Measurements from ENCODE around the gene COL4A1. TPM values are rescaled to one million over a fixed set of nuclear protein-coding genes. Genes with fewer than 3 reads are reported as not detected.

The COL4A1 gene
- total RNA-seq, 2 experiments from 2014 or later: not detected

DNA sequence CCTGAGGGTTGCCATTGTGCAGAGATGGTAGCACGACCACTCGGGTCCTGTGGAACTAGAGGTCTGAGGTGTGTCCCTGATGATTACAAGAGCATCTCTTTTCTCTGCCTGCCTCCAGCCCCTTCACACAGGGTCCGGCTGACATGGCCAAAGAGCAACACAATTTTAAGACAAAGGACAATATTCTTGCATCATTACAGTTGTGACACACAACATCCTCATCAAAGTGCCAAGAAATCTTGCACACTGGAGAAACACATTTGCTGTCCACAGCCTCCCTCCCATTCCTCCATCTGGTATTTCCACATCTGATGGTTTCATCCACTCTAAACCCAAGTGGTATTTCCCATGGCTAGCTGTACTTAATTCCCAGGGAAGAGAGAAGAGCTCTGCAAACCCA, 12.8 kb downstream of the COL4A1 start:
- Mint-ChIP-seq H3K36me3 (no peaks in the 10 kb centered on the region), H3K4me1 (peaks cover 4% of the 10 kb centered on the region), H3K4me3 (no peak overlapping the region), H3K27me3 (peaks cover 33% of the 10 kb centered on the region), H3K9me3 (peaks cover 2% of the 10 kb centered on the region), H3K27ac (no peak overlapping the region)
- POLR2A ChIA-PET: no interaction called here
- ATAC-seq (ENCODE audit: low read depth): no peak
- DNase-seq: no peak

DNA sequence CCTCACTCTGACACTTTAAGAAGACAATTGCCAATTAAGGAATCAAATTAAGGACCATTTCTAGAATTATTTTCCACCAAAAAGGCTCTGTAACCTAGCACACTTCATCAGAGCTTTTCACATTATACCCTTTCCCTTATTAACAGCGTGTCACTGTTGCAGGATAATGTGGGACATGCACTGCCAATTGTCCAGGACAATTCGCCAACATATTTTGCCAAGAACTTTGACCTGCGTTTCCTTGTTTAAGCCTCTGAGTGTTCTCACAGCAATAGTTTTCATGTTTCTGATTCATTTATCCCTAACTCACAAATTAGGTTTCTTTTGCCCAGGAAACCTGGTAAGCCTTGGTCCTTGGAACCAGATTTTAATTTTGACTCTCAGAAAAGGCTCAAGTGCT, 13.3 kb downstream of the COL4A1 start:
- H3K27me3 Mint-ChIP-seq: peaks cover 30% of the 10 kb centered on the region
- DNase-seq (no peak), ATAC-seq (ENCODE audit: low read depth) (no peak)
- POLR2A ChIA-PET: no interaction called here
- no peaks in the 10 kb centered on the region for H3K36me3 Mint-ChIP-seq
- H3K27ac Mint-ChIP-seq: no peak overlapping the region
- peaks cover 2% of the 10 kb centered on the region for H3K9me3 Mint-ChIP-seq
- H3K4me1 Mint-ChIP-seq: peaks cover 4% of the 10 kb centered on the region
- no peak overlapping the region for H3K4me3 Mint-ChIP-seq

DNA sequence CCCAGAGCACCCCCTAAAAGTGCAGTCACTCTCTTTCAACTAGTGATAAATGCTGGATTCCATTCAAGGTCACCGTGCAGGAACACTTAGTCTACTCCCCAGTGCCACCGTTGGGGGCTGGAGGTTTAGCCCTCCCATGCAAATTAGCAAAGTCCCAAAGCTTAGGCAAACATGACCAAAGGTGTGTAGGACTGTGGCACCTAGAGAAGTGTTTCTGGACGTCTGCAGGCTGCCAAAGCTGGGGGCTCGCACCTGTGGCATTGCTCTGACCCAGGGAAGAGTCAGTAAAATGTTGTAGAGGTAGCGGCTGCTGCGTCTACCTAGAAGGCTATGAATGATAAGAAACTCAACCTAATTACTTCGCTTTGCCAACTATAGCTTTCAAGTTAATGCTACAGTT, 13.9 kb downstream of the COL4A1 start:
- H3K27ac Mint-ChIP-seq: no peak overlapping the region
- peaks cover 25% of the 10 kb centered on the region for H3K27me3 Mint-ChIP-seq
- H3K36me3 Mint-ChIP-seq: no peaks in the 10 kb centered on the region
- peaks cover 2% of the 10 kb centered on the region for H3K9me3 Mint-ChIP-seq
- ATAC-seq (ENCODE audit: low read depth): no peak
- DNase-seq: no peak
- no peaks in the 10 kb centered on the region for H3K4me1 Mint-ChIP-seq
- POLR2A ChIA-PET: no interaction called here
- H3K4me3 Mint-ChIP-seq: no peak overlapping the region

DNA sequence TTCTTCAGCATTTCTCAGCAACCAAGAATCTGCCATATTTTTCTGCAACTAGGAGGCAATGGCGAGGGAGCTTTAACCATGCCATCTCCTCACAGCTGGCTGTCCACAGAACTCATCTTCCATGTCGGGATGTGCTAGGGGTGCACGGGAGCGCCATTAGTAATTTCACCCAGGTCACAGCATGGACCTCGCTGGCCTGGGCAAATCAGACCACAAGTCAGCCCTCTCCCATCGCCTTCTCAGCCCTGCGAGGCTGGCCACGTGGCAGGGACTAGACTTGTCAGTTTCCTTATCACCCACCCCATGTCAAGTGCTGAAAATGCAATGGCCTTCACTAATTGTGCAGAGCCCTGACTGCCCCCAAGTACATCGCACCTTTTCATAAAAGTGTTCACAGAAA, 15.7 kb downstream of the COL4A1 start:
- POLR2A ChIA-PET: no interaction called here
- Mint-ChIP-seq H3K27me3 (peaks cover 14% of the 10 kb centered on the region), H3K4me1 (no peaks in the 10 kb centered on the region), H3K9me3 (peaks cover 2% of the 10 kb centered on the region), H3K36me3 (no peaks in the 10 kb centered on the region), H3K4me3 (no peak overlapping the region), H3K27ac (no peak overlapping the region)
- ATAC-seq (ENCODE audit: low read depth): no peak
- DNase-seq: no peak

DNA sequence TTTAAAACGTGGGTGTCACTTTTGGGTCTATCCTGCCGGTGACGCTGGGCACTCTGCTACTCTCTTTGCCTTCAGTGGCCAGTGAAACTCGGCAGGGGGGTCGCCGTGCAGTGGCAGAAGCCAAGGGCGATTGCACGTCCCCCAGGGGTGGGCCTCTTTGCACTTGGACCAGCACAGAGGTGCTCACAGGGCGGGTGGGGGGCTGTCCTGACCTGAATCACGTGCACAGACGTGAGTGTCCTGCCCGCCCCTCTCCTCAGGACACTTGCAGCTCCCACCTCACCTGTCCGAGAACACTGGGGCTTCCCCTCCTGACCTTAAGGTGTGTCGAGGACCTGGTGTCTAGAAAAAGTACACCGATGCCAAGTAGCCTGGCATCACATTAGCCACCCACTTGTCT, 16.1 kb downstream of the COL4A1 start:
- DNase-seq (no peak), ATAC-seq (ENCODE audit: low read depth) (no peak)
- POLR2A ChIA-PET: interaction anchor here (0.5 kb wide), 1 partner anchor 489 kb away, joined by 3 read pairs; no protein-coding TSS in a partner anchor
- H3K36me3 Mint-ChIP-seq: no peaks in the 10 kb centered on the region
- H3K4me1 Mint-ChIP-seq: no peaks in the 10 kb centered on the region
- no peak overlapping the region for H3K27ac Mint-ChIP-seq
- peaks cover 14% of the 10 kb centered on the region for H3K27me3 Mint-ChIP-seq
- H3K9me3 Mint-ChIP-seq: peaks cover 2% of the 10 kb centered on the region
- H3K4me3 Mint-ChIP-seq: no peak overlapping the region

DNA sequence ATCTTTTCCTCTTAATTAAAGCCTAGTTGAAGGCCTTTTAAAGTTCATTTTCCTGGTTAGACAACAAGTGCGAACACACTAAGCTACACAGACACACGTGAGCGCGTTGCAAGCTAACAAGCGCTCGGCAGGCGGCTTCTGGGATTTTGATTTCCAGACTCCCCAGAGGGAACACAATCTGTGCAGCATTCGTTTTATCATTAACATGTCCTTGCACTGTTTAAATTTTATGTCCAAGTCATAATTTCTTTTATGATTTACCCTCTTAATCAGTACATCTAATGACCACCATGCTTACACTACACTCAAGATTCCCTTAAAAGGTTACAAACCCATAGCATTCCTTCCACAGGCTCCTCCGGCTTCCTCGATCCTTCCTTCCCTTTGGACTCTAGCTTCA, 16.8 kb downstream of the COL4A1 start:
- no peak for ATAC-seq (ENCODE audit: low read depth)

DNA sequence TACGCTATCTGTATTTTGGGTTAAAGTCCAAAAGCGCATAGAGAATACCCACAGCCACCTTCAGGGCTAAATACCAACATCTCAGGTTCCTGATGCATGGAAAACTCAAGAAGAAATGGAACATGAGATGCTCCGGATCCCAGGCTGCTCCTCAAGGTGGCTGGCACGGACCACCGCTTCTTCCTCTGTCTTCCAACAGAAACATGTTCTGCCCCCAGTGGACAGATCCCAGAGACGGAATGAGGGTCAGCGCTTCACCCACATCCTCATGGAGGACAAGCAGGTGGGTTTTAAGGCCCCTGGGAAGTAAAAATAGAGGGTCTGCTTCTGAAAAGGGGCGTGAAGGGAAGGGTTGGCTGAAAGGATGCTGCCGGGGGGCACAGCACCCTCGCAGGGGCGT, 17.3 kb downstream of the COL4A1 start:
- no peak overlapping the region for H3K27ac Mint-ChIP-seq
- POLR2A ChIA-PET: no interaction called here

More for the DNA sequence above, 16.8 kb downstream of the COL4A1 start:
- no peak for DNase-seq
- Mint-ChIP-seq H3K9me3 (peaks cover 2% of the 10 kb centered on the region), H3K4me1 (no peaks in the 10 kb centered on the region), H3K4me3 (no peak overlapping the region), H3K27ac (no peak overlapping the region), H3K27me3 (peaks cover 9% of the 10 kb centered on the region), H3K36me3 (no peaks in the 10 kb centered on the region)
- POLR2A ChIA-PET: no interaction called here

DNA sequence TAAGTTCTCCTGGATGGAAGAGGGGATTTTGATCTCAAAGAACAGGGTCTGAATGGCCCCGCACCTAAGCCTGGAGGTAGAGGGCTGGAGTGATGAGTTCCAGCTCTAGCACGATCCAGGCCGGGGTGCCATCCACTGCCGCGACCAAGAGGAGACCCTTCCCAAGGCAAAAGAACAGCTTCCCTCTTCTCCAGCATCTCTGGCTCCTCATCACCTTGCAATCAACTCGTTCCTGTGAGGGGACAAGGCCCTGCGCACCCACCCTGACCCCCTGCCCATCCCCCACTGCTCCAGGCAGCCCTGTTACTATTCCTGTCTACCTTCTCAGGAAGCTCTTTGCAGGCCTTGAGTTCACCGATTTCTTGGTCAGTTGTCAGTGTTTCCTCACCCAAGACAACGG, 17.8 kb downstream of the COL4A1 start:
- POLR2A ChIA-PET: no interaction called here
- DNase-seq (no peak), ATAC-seq (ENCODE audit: low read depth) (no peak)
- Mint-ChIP-seq H3K4me3 (no peak overlapping the region), H3K9me3 (no peaks in the 10 kb centered on the region), H3K4me1 (no peaks in the 10 kb centered on the region), H3K36me3 (no peaks in the 10 kb centered on the region), H3K27me3 (peaks cover 4% of the 10 kb centered on the region), H3K27ac (no peak overlapping the region)

More for the DNA sequence above, 17.3 kb downstream of the COL4A1 start:
- peaks cover 2% of the 10 kb centered on the region for H3K9me3 Mint-ChIP-seq
- no peak overlapping the region for H3K4me3 Mint-ChIP-seq
- no peaks in the 10 kb centered on the region for H3K4me1 Mint-ChIP-seq
- H3K36me3 Mint-ChIP-seq: no peaks in the 10 kb centered on the region
- no peak for ATAC-seq (ENCODE audit: low read depth)
- DNase-seq: no peak
- H3K27me3 Mint-ChIP-seq: peaks cover 6% of the 10 kb centered on the region

DNA sequence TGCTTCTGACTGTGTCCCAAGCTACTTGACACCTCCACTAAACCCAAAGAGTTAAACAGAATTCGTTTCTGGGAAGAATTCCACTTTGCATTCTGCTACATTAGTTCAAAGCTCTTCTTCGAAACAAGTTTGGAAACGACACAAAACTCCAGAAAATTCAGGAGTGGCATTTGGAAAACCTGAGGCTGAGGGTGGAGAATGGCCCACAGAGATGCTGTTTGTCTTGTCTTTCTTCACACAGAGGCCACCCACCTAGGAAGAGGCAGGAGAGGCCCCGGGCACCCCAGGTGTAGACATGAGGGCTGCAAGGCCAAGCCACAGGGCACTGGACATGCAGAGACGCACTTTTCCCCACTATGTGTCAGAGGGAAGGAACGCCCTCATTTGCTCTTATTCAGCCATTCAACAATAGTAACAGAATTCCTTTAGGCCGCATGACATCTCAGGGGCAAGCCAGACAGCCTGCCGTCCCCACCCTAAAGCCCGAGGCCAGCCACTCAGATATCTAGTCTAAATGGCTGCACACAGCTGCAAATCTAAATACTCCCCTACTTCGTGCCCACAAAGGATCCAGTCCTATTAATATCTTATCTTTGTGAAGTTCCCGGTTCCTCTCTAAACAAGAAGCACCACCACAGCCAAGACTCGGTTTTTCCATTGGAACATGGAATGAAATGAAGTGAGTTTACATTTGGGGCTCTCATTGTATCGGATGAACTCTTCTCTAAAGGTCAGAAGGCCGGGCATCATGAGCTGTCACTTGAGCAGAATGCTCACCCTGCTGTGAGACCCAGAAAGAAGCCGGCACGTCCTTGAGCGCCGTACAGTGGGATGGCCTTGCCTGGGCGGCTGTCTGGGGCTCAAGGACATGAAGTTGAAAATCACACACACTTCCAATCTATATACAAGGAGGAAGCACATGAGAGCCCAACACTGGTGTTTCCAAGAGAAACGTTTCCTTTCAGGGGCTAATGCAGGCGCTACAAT, 19.8 kb downstream of the COL4A1 start:
- H3K9me3 Mint-ChIP-seq: no peaks in the 10 kb centered on the region
- no peak for ATAC-seq (ENCODE audit: low read depth)
- H3K27me3 Mint-ChIP-seq: peaks cover 4% of the 10 kb centered on the region
- no peak overlapping the region for H3K27ac Mint-ChIP-seq
- H3K4me3 Mint-ChIP-seq: no peak overlapping the region
- no peaks in the 10 kb centered on the region for H3K36me3 Mint-ChIP-seq
- POLR2A ChIA-PET: no interaction called here
- no peak for DNase-seq
- no peaks in the 10 kb centered on the region for H3K4me1 Mint-ChIP-seq

DNA sequence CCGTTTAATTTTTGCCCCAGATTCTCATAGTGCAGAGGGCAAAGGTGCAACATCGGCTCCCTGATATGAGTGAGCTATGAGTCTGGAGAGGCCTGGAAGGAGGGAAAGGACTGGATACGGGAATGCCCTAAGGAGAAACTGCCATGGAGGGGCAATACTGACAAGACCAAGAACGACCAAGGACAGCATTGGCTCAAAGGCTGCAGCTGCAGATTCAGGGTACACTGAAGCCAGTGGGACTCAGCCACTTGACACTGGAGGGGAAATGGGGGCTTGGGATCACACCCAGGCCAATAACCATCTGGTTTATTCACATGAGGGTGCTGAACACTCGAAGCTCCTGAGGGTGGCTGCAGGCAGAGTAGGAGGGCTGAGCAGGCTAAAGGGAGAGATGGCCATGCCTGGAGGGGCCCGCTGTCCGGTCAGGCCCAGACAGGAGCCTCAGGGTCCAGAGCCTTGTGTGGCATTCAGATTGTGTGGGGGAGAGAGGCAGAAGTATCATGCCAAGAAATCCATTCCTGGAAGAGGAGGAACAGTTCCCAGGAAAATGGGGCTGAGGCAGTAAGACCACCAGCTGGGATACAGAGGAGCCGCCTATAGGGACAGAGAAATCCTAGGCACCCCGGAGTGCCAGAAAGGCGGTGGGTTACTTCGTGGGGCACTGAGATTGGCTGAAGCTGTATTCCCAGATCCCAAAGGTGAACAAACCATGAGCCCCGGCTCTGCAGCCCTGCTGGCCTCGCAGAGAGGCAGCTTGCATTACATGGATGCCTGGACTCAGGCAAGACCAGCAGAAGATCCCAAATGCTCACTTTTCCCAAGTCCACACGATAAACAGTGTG, 20.7 kb downstream of the COL4A1 start:
- Mint-ChIP-seq H3K4me1 (peaks cover under 1% of the 10 kb centered on the region), H3K27ac (no peak overlapping the region), H3K27me3 (peaks cover 4% of the 10 kb centered on the region), H3K4me3 (no peak overlapping the region), H3K36me3 (no peaks in the 10 kb centered on the region), H3K9me3 (no peaks in the 10 kb centered on the region)
- ATAC-seq (ENCODE audit: low read depth) (no peak), DNase-seq (no peak)
- POLR2A ChIA-PET: no interaction called here

DNA sequence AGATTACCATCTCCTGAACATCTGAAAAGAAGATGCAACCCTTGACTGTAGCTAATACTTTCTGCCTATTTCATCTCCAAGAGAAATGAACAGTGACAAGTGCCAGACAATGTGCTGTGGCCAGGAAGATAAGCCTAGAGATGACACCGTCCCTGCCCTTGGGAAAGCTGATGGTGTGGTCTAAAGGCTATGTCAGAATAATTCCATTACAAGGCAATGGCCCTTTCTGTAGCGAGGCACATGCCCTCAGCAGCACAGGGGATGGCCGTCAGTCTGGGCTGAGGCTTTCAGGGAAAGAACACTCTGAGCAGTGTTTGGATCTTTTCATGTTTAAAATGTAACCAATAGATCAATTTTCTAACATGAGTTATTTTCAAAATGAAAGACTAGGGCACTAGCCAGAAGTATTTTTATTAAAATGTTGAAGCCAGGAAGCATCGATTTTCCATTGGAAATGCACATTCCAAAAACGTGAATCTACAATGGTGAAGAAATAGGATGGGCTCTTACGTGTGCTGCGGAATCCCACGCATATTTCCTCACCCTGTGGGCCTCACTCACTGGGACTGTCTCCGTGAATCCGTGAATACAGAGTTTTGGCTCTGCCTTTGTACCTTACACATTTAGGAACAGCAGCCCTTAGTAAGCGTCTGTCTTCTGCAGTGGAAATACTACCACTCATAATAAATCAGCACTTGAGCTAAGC, 22.0 kb downstream of the COL4A1 start:
- H3K36me3 Mint-ChIP-seq: no peaks in the 10 kb centered on the region
- DNase-seq: no peak
- H3K27me3 Mint-ChIP-seq: no peaks in the 10 kb centered on the region
- H3K27ac Mint-ChIP-seq: no peak overlapping the region
- H3K4me3 Mint-ChIP-seq: no peak overlapping the region
- no peaks in the 10 kb centered on the region for H3K9me3 Mint-ChIP-seq
- POLR2A ChIA-PET: no interaction called here
- no peak for ATAC-seq (ENCODE audit: low read depth)
- peaks cover 1% of the 10 kb centered on the region for H3K4me1 Mint-ChIP-seq

DNA sequence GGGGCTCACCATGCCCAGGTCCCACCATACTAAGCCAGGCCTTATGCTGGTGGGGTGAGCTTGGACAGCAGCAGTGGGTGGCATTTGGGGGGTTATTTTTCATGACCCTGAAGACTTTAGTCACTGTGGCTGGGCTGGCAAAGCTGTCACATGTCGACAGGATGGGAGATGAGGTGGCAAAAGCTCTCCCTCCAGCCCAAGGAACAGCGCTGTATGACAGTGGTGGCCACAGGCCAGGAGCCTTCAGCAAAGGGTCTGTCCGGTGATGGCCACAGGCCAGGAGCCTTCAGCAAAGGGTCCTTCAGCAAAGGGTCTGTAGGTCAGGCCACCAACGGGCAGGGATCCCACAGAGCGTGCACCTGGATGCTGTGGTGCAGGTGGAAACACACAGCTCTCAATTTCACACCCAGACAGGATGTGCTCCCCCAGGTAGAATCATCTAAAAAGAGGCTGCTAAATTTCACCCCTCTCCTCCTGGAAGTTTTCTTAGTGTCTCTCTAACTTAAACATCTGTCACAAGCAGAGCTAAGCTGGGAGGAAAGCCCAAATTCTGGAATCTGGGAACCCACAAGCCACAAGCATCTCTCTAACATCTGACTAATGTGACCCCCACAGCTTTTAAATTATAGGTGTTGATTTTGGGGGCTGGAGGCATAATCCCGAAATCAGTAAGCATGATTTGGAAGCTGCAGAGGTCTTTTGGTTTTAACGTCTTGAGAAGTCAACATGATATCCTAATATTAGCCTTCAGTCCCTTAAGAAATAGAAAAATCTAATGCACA, 23.0 kb downstream of the COL4A1 start:
- Mint-ChIP-seq H3K27me3 (peaks cover 2% of the 10 kb centered on the region), H3K9me3 (no peaks in the 10 kb centered on the region)

More for the DNA sequence above, 23.0 kb downstream of the COL4A1 start:
- H3K4me3 Mint-ChIP-seq: no peak overlapping the region
- DNase-seq: no peak
- peaks cover 1% of the 10 kb centered on the region for H3K4me1 Mint-ChIP-seq
- no peak overlapping the region for H3K27ac Mint-ChIP-seq
- no peak for ATAC-seq (ENCODE audit: low read depth)
- H3K36me3 Mint-ChIP-seq: no peaks in the 10 kb centered on the region
- POLR2A ChIA-PET: no interaction called here
